ENCODE measurements around the gene CHSY1. TPM values are rescaled to one million over a fixed set of nuclear protein-coding genes. Genes with fewer than 3 reads are reported as not detected.
"Not testable (repeated sequence)": the region's sequence is repeated elsewhere in the genome, so short reads cannot be mapped to it uniquely, and the experiment has no call there.

Gene CHSY1, protein sequence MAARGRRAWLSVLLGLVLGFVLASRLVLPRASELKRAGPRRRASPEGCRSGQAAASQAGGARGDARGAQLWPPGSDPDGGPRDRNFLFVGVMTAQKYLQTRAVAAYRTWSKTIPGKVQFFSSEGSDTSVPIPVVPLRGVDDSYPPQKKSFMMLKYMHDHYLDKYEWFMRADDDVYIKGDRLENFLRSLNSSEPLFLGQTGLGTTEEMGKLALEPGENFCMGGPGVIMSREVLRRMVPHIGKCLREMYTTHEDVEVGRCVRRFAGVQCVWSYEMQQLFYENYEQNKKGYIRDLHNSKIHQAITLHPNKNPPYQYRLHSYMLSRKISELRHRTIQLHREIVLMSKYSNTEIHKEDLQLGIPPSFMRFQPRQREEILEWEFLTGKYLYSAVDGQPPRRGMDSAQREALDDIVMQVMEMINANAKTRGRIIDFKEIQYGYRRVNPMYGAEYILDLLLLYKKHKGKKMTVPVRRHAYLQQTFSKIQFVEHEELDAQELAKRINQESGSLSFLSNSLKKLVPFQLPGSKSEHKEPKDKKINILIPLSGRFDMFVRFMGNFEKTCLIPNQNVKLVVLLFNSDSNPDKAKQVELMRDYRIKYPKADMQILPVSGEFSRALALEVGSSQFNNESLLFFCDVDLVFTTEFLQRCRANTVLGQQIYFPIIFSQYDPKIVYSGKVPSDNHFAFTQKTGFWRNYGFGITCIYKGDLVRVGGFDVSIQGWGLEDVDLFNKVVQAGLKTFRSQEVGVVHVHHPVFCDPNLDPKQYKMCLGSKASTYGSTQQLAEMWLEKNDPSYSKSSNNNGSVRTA
- 14.1 and 15.2 TPM in 2 replicates for total RNA-seq
- 12.4 TPM for polyA plus RNA-seq (2012)

GRCh38 chr15:101251830-101252820, at the start of gene CHSY1:
TSS of gene CHSY1 (minus strand) at chr15:101252048. CDS start at chr15:101251456, 592 bp downstream.
- DNase-seq (ENCODE audit: low read depth), result peak; percentile 95

DNA sequence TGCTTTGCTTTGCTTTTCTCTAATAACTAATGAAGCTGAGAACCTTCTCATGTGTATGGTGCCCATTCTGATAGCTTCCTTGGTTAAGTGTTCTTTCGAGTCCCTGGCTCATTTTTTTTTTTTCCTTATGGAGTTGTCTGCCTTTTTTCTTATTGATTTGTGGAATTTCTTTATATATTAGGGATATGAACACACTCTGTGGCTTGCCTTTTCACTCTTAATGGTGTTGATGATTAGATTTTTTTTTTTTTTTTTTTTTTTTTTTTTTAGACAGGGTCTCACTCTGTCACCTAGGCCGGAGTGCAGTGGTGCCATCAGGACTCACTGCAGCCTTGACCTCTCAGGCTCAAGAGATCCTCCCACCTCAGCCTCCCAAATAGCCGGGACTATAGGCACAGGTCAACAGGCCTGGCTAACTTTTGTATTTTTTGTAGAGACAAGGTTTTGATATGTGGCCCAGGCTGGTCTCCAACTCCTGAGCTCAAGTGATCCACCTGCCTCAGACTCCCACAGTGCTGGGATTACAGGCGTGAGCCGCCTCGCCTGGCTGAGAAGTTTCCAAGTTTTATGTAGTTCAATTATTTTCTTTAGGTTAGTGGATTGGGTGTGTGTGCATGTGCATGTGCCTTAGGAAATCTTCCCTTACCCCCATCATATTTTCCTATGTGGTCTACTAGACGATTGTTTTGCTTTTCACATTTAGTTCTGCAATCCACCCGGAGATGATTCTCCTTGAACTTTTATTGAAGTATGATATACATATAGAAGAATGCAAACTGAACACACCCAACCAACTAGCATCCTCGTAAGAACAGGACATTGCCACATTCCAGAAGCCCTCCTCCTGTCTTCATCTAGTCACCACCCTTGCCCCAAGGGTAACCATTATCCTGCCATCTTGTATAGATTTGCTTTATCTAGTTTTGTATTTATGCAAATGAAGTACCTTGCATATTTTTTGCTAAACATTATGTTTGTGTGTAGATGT, 44.9 kb upstream of the CHSY1 start:
- no peak for DNase-seq (ENCODE audit: low read depth)

- DNase-seq (ENCODE audit: low read depth), result no peak
These were observed 43.8 kb upstream of the CHSY1 start for GRCh38 chr15:101295607-101296161.

GRCh38 chr15:101294731-101295606, 43.1 kb upstream of the CHSY1 start, which contains the start of gene SNRPA1:
TSS of gene SNRPA1 (minus strand) at chr15:101295248. CDS start at chr15:101295178, 70 bp downstream.
- DNase-seq (ENCODE audit: low read depth), result peak; percentile 95

- no peak for DNase-seq (ENCODE audit: low read depth)
These were observed 41.3 kb upstream of the CHSY1 start for GRCh38 chr15:101293122-101293521.

DNA sequence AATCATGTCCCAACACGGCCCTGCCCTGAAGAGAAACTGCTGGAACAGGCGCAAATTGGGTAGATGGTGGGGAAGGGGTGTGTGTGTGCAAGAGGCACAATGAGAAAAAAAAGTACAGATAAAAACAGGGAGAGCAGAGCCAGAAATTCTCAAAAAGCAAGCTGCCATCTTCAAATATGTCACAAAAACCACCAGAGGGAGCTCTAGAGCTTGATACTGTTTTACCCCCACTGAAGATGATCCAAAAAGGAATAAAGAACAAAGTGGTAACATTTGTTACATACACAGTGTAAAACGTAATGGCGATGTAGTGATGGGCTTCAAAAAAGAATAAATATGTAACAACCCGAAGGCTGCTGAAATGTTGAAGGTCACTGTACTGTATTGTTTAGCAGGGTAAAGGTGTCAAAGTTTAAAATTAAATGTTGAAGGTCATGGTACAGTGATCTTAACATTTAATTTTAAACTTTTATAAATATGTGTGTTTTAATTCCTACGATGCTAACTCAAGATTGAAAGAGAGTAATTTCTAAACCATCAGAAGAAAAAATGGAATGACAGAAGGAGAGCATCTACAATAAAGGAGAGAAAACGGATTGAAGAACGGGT, 37.2 kb upstream of the CHSY1 start:
- DNase-seq (ENCODE audit: low read depth), result peak; percentile 49

- not testable (repeated sequence) for DNase-seq (ENCODE audit: low read depth)
These were observed 35.5 kb upstream of the CHSY1 start for GRCh38 chr15:101287342-101287741.

- no peak for DNase-seq (ENCODE audit: low read depth)
These were observed 34.7 kb upstream of the CHSY1 start for GRCh38 chr15:101286471-101287114.

DNA sequence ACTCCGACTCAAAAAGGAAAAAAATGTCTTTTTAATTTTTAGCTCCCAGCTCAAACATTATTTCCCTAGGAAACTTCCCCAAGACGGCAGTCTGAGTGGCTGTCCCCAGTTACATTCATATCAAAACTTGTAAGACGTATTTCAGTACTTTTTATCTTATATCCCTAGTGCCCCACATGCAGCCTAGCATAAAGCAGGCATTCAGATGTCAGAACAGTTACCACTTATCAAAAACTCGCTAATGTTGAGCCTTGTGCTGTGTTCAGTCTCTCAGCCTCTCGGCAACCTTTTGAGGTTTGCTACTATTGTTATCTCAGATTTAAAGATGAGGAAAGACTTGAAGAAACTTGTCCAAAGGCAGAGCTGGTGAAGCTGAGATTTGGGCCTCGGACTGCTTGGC, 32.1 kb upstream of the CHSY1 start:
- DNase-seq (ENCODE audit: low read depth), result no peak

DNA sequence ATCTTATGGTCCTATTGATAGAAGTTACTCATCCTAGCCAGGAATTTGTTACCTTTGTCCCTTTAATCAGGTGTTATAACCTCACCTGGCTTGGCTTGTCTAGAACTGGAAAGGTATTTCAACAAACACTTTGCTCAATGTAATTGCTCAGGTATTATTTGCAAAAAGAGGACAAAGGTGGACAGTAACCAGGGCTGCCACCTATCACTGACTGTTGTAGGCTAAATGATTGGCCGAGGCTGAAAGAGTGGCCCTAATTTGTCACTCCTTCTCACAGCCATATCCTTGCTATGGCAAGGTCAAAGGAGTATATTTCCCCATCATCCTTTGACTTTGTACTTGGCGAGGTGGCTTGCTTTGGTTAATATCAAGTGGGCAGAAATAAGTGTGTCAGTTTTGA, 28.2 kb upstream of the CHSY1 start:
- DNase-seq (ENCODE audit: low read depth), result no peak

DNA sequence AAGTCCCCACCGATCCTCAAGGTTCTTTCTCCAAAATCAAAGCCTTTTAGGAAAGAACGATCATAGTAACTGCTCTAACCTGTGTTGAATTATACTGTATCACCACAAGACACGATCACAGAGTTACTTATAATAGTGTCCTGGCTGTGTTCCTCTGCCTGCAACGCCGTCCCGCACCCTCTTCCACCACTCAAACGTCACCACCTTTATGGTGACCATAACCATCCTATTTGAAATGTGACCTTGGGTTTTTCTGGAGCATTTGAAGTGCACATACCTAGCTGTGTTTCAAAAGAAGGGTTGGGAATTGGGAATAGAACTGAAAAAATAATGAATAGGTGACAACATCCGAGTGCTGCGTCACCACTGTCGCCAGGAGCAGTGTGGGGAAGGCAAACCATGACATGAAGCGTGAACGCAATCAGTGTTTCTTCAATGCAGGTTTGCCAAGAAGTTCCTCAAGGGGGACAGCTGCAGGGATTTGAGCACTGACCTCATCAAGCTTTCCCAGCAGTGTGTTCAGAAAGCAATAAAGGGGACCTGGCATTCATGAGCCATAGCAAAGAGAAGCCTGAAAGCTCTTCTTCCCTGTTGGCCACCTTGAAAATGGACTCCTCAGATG, 26.2 kb upstream of the CHSY1 start:
- DNase-seq (ENCODE audit: low read depth), result peak; percentile 70

GRCh38 chr15:101277038-101277822, 25.4 kb upstream of the CHSY1 start, which contains the start of gene SELENOS:
TSS of gene SELENOS (minus strand) at chr15:101277485. CDS start at chr15:101277417, 68 bp downstream.
- peak; percentile 92 for DNase-seq (ENCODE audit: low read depth)

DNA sequence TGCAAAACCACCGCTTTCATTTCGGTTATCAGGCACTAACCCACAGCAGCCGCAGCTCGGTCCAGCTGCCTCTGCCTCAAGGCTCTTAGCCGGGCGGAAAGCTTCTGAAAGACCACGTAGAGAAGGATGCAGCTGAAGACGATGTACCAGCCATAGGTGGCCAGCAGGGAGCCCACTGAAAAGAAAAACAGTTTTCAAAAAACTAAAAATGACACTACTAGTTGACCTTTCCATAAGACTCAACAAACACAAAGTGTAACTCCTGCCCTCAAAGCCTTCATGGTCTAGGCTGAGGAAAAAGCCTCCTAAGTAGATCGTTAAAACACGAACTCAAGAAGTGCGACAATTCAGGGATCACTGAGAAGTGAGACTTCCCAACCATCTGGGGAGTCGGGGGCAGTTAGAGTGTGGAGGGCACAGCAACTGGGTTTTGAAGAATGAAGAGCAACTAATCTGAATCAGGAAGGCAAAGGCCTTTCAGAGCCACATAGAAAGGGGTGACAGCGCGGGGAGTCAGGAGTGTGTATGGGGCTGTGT, 24.7 kb upstream of the CHSY1 start:
- DNase-seq (ENCODE audit: low read depth), result peak; percentile 57

- no peak for DNase-seq (ENCODE audit: low read depth)
These were observed 23.2 kb upstream of the CHSY1 start for GRCh38 chr15:101275018-101275417.

DNA sequence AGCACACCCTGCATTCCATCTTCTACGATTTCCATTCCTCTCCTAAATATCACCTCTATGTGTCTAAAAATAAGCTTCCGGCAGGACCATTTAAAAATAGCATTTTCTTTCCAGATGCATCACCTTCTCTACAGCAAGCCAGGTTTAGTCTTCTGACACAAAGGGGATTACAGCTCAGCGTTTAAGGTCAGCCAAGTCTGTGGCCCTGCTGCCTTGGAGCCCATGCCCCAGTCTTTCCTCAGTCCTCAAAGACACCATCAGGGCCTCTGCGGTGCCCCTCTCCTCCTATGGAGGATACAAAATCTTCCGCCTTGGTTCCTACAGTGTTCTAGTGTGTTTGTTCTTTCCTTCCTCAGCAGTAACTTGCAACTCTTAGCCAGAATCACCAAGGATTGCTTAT, 21.7 kb upstream of the CHSY1 start:
- DNase-seq (ENCODE audit: low read depth), result no peak

DNA sequence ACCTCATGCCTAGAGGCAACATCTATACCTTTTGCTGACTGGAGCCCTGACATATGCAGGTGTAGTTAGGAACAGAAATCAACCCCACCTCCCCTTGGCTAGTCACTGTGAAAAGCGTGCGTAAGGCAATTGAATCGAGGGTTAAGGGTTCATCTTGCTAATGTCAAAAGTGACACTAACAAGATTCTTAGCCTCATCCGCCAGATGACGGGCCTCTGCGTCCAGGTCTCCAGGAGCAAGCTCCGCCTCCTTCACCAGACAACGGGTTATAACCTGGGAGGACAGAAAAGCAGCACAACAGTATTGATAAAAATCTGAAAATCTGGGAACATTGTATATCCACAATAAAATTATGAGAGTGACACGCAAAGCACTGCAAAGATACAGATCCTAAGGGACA, 20.7 kb upstream of the CHSY1 start:
- no peak for DNase-seq (ENCODE audit: low read depth)

Data from myocyte (in vitro differentiated cells).